HG03439 (cell line): Measurements from ENCODE around the gene SNX12.

Experiments used
- ATAC-seq: cut with Tn5 transposase; IDR thresholded peaks from one replicate; pipeline ENCODE4 v1.9.1; 2021; ENCODE audit warnings: mild to moderate bottlenecking, moderate library complexity; ENCODE audit not compliant: unreplicated experiment

The SNX12 gene

DNA sequence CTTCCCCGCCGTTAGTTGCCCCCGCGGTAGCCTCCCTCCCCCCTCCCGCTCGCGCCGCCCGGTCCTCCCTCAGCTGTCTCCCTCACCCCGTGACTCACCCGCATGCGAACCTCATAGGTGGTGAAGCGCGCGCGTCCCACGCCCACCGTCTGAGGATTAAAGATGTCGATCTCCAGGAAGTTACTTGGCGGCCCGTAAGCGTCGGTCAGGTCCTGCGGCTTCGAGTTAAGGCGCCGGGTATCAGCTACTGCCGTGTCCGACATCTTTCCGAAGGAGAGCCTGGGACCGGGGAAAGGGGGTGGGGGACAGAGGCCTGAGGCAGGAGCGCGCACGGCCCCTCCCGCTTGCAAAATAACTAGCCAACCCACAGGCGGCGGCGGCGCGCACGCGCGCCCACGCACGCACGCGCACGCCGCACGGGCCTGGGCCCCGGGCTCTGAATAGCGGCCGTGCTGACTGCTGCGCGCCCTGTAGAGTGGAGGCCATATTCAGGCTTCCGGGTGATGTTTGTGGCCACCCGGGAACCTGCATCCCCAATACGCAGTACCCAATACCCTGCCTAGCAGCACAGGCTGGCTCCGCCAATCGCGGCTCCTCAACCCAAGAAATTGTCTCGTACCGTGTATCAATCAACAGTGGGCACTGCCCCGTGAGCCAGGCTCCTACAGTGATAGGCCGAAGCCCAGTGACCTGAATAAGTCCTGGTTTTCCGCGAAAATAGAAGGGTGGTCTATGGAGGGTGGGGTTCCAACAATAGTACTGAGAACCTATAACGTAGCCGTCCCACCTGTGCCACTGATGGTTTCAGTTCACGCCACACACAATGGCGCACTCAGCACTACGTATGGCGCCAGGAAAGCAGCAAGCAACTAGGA is at the start of gene SNX12:
TSS of gene SNX12 (minus strand) at position 291 of the 875 bp plus-strand sequence. CDS start at position 263, 28 bp downstream.
- peak; percentile 96 for ATAC-seq

DNA sequence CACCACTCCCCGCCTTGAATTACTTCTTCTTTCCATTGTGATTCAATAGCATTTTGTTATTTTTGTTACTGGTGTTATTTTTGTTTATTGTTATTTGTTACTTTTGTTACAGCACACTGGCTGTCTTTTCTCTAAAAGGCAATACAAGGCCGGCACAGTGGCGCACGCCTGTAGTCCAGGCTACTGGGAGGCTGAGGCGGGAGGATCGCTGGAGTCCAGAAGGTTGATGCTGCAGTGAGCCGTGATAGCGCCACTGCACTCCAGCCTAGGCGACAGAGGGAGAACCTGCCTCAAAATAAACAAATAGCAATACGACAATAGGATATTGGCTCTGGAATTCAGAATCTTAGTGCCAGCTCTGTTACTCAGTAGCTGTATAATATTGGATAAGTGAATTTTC is 49.2 kb upstream of the SNX12 start:
- no peak for ATAC-seq

DNA sequence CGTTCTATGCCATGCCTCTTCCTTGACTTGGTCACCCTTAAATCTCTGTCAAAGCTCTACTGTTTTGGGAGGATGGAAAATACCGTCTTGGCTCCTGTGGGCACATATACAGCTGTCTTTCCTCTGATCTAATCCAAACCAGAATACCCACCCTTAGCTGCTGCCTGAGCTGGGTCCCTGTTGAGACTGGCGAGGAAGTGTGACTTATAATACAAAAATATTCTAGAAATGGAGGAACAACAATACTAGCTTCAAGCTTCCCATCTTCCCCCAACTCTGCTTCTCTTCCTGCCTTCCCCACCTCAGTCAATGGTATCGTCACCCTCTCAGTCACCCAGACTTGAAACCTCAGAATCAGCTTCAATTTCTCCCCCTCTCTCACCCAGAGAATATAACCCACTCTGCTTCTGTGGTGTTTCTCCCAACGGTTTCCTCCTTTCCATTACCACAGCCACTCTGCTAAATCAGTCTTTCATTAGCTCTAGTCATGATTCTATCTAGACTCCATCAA is 43.8 kb upstream of the SNX12 start:
- ATAC-seq, result peak; percentile 9

DNA sequence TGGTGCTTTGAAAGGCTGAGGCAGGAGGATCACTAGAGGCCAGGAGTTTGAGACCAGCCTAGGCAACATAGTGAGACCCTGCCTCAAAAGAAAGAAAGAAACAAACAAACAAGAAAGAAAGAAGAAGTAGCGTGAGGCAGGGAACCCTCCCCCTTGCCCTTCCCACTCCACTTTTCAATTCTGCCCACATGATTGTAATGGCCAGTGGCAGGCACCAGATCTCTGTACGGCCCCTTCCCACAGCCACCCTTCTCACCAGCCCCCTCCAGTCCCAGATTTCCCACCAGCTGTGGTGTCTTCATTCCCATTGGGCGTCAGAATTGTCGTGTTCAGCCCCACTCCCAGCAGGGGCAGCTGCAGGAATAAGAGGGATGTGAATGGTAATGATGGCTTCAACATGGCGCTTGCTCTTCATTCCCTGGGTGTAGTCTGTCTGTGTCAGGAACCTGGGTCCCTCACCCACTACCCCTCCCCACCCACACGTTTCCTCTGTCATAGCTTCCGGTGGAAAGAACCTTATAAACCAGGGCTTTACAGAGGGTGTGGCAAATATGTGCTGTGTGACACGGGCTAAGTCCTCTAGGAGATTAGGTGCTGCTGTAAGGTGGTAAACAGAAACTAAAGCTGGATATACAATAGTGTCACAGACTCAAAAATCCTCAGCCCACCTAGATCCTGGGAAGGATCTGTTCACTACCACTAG is 43.2 kb upstream of the SNX12 start, which contains the start of gene IL2RG:
TSS of gene IL2RG (minus strand) at position 437 of the 703 bp plus-strand sequence. CDS start at position 399, 38 bp downstream.
- ATAC-seq, result peak; percentile 85

DNA sequence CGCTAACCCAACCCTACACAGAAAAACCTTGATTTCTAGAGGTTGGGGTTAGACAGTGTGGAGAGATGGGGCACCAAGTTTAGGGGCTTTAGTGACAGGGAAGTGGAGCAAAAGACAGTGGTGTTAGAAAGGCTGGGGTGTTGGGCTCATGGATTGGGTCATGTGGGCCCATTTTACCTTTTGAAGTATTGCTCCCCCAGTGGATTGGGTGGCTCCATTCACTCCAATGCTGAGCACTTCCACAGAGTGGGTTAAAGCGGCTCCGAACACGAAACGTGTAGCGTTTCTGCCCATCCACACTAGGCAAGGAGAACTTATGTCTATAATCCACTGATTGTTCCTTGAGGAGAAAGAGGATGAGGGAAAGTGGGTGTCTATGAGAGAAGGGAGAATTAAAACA is 40.9 kb upstream of the SNX12 start:
- no peak for ATAC-seq

DNA sequence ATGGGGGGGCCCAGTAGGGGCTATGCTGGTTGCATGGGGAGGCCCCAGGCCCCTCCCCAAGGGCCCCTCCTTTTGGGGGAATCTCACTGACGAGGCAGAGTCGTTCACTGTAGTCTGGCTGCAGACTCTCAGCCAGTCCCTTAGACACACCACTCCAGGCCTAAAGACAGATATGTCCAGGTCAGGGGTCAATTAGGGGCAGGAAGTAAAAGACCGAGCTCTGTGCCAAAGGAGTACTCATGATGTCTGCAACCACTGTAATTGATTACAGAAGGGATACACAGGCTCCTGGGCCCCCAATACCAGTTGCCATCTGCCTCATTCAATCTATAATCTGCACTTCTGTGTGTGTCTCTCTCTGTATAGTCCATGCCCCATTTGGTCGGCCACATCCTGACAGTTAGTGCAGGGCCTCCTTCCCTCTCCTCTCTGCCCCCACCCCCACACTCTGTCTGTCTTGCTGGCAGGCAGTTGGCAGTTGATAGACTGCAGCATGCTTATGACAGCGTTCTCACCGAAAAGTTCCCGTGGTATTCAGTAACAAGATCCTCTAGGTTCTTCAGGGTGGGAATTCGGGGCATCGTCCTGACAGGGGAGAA is 39.7 kb upstream of the SNX12 start:
- no peak for ATAC-seq

DNA sequence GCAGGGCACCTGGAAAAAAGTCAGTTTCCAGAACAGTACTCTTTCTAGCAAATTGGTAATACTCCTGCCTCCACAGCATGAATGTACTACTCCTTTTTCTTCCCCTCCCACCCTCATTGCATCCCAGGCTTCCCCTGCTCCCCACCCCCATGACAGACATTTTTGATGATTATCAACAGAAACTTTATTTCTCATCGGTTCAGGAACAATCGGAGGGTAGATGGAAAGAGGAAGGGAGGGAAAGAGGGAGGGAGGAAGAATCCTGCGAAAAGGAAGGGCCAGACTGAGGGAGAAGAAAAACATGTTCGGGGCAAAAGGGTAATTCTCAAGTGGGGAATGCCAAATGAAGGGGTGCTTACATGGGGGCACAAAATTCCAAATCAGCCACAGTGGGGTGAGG is 39.1 kb upstream of the SNX12 start:
- ATAC-seq, result no peak

DNA sequence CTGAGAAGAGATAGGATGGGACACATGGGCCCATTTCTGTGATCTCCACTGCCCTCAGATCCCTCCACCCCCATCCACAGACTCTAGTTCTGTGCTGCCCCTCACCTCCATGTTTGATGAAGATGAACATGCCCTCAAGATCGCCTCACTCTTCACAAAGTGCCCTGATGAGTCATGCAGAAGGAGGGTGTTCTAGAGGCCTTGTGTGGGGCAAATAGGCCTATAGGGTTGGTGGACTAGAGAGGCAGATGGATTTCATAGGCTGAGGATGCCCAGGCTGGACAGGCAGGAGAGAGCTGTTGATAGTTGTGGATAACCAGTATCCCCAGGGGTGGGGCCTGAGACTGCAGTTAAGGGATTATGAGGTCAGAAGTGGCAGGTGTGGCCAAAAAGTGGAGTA is 38.3 kb upstream of the SNX12 start, which contains the start of gene CXorf65:
TSS of gene CXorf65 (minus strand) at position 314 of the 400 bp plus-strand sequence. CDS start at position 130, 184 bp downstream.
- no peak for ATAC-seq

DNA sequence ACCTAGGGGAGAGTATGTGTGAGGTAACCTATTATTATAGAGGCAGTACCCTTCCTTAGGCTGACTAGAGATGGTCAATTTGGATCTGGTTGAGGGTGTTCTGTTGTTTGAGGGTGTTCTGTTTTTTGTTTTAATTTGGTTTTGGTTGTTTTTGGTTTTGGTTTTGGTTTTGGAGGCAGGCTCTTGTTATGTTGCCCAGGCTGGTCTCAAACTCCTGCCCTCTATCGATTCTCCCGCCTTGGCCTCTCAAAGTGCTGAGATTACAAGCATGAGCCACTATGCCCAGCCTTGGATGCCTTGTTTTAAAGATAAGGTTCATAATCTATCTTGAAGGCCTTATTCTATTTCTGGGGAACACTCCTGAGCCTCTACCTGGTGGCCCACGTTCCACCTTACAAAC is 37.5 kb upstream of the SNX12 start:
- no peak for ATAC-seq

DNA sequence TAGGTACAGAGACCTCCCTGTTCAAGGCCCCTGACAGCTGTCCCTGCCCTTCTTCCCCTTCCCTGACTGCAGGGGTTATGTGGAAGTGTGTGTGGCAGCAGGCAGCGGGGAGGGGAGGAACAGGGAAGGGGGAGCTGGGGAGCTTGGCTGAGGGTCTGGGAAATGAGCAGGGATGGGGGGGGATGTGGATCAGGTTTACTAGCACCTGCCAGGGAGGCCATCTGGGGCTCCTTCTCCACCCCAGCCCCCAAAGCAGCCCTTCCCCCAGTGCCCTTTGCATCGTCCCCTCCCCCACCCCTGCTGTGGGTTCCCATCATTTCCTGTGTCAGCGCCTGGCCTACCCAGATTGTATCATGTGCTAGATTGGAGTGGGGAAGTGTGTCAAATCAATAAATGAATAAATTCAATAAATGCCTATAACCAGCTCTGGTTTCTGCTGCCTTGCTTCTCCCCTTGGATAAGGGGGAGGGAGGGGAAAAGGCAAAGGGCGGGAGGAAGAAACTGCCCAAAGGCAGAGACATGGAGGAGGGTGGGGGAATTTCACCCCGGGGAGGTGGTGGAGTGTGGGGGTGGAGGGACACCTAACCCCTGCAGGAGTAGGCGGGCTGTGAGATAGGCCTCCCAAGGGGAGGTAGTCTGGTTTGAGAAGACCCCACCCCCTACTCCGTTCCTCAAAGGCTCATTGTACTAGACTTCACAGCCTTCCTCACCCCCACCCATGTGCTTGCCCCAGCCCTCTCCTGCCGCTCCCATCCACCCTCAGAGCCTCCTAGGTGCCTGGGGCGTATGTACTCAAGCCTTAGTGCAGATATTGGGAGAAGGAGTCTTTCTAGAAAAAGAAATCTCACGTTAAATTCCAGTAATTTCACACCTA is 35.2 kb upstream of the SNX12 start:
- no peak for ATAC-seq

DNA sequence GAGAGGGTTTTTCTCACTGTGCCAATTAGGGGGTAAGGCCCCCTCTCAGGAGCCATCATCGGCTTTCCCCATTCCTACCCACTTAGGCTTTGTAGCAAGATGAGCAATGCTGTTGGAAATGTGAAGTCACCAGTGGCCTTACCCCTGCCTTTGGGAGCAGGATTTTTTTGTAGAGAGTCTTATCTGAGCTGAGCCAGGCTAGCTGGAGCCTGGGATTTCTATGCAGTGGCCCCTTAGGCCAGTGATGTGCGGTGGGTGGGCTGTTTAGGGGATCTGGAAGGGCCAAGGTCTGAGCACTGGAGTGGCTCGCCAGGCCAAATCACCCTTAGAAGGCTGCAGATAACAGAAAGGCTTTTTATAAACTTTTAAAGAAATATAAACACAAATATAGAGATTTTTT is 34.2 kb upstream of the SNX12 start:
- ATAC-seq, result no peak

DNA sequence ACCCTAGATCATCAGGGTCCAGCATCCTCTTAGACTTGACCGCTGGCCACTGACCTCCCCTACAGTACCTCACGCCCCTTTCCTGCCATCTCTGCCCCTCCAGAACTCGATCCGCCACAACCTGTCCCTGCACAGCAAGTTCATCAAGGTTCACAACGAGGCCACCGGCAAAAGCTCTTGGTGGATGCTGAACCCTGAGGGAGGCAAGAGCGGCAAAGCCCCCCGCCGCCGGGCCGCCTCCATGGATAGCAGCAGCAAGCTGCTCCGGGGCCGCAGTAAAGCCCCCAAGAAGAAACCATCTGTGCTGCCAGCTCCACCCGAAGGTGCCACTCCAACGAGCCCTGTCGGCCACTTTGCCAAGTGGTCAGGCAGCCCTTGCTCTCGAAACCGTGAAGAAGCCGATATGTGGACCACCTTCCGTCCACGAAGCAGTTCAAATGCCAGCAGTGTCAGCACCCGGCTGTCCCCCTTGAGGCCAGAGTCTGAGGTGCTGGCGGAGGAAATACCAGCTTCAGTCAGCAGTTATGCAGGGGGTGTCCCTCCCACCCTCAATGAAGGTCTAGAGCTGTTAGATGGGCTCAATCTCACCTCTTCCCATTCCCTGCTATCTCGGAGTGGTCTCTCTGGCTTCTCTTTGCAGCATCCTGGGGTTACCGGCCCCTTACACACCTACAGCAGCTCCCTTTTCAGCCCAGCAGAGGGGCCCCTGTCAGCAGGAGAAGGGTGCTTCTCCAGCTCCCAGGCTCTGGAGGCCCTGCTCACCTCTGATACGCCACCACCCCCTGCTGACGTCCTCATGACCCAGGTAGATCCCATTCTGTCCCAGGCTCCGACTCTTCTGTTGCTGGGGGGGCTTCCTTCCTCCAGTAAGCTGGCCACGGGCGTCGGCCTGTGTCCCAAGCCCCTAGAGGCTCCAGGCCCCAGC is 32.7 kb upstream of the SNX12 start:
- ATAC-seq, result no peak

DNA sequence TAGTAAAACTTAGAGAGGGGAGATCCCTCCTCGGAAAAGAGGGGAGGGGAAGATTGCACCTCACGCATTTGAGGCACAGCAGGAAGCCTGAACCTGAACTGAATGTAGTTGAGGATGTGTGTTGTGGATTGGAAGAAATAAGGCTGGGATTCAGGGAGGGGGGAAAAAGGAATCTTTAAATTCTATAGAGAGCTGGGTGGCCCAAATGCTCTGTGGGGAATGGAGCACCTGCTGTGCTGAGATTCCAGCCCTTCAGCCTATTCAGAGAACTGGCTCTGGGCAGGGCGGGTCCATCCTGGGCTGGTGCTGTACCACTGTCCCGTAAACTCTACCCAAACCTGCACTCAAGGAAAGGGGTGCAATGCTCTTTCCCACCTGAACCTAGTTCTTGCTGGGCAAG is 31.6 kb upstream of the SNX12 start:
- no peak for ATAC-seq

DNA sequence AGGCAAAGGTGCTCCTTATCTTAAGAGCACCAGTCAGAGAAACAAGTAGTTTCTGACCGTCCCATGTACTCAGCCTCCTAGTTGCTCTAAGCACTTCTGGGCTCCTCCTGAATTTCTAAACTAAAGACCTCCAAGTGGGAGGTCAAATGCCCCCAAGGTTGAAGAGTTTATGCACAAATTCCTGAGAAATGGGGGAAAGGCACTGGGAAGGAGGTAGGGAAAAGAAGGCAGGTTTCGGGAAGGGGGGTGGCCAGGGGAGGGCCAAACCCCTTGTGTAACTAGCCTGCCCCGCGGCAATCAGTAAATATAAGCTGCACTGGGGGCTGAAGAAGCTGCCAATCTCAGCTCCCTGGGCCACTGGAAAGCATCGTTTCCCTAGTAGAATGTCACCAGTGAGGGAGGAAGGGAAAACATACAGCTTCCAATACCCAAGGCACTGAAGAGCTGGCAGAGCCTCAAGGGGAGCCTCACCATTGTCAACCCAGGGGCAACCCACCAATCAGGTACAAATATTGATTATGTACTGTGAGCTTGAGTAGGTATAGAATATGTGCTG is 30.9 kb upstream of the SNX12 start:
- ATAC-seq, result no peak

DNA sequence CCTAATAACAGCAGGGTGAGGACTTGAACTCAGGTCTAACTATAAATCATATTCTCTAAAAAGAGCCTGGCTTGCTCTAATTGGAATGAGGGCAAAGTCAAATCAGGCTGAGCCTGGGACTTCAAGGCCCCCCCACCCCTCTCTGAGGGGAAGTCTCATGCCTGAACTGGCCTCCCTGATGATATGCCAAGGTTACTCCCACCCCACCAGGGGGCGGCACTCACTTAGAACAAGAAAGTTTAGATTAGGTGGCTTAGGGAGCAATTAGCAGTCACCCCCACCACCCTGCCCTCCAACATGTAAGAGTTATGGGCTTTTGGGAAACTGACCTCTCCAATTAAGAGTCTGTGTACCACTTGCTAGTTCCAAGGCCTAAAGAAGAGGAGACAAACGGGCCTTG is 30.2 kb upstream of the SNX12 start:
- no peak for ATAC-seq

DNA sequence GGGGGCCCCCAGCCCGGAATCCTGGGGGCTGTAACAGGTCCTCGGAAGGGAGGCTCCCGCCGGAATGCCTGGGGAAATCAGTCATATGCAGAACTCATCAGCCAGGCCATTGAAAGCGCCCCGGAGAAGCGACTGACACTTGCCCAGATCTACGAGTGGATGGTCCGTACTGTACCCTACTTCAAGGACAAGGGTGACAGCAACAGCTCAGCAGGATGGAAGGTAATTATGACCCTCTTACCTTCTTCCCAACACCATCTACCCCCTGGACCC is 28.6 kb upstream of the SNX12 start:
- ATAC-seq, result no peak

DNA sequence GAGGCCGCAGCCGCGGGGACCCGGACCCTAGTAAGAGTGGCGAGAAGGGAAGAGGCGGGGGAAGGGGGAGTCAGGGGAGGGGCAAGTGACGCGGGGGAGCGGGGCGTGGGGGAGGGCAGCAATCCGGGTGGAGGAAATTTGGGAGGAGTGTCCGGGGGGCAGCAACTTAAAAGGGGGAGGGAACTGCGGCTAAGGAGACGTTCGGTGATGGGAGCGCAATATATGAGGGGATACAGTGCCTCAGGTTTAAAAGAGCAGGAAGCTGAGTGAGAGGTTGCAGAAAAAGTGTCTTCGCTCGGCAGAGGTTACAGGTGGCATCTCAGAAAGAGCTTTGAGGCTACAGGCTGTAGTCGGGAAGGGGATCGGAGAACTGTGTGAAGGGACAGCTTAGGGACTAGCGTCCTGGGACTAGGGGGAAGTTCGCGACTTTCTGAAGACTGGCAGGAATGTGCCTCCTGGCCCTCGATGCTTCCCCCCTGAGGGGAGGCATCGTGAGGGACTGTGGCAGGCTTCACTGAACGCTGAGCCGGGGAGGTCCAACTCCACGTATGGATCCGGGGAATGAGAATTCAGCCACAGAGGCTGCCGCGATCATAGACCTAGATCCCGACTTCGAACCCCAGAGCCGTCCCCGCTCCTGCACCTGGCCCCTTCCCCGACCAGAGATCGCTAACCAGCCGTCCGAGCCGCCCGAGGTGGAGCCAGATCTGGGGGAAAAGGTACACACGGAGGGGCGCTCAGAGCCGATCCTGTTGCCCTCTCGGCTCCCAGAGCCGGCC is 28.0 kb upstream of the SNX12 start:
- ATAC-seq, result no peak

DNA sequence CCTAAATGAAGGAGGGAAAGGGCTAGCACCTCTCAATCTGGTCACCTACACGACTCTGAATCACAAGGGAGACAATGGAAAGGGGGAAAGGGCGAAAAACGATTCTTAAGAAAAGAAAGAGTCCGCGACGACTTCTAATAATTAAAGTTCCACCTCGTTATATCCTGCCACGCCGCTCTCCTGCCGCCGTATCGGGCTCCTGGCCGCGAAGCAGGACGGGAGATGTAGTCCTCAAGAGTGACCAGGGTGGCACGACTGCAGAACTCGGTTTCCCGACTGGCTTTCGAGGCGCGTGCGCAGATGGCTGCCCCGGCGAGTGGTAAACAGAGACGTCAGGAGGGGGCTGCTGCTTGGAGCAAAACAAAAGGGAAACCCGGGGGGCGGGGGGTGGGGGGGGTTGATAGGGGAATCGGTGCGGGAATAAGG is 27.4 kb upstream of the SNX12 start, which contains the start of gene FOXO4:
TSS of gene FOXO4 (plus strand) at position 297 of the 426 bp plus-strand sequence. CDS start 678 bp downstream, outside the sequence.
- peak; percentile 67 for ATAC-seq
